Activated T-cell treated with anti-CD3 and anti-CD28 coated beads, Interleukin-2, amount 50 U/mL, for 4 hours (primary cell): ENCODE data around the gene ASTN1. TPM values are rescaled to one million over a fixed set of nuclear protein-coding genes. Genes with fewer than 3 reads are reported as not detected.

Experiments used
- ATAC-seq, 2 donors: fragments of 200-7000 bp; cut with Tn5 transposase; one replicate each; pipeline ENCODE4 v1.10.0; 2021
- DNase-seq: peaks from one replicate; pipeline ENCODE4 v3.0.0-alpha.2; 2020
- H3K27me3 Mint-ChIP-seq: one replicate; pipeline ENCODE4 v1.8.0; 2021; ENCODE audit warnings: low read depth, mixed read lengths
- H3K36me3 Mint-ChIP-seq: one replicate; pipeline ENCODE4 v1.8.0; 2022; ENCODE audit warnings: mixed read lengths; ENCODE audit not compliant: insufficient read depth
- H3K4me1 Mint-ChIP-seq: one replicate; pipeline ENCODE4 v1.8.0; 2021; ENCODE audit warnings: low read depth, mixed read lengths
- H3K4me3 Mint-ChIP-seq: one replicate; pipeline ENCODE4 v1.8.0; 2021; ENCODE audit warnings: mild to moderate bottlenecking, moderate library complexity, mixed read lengths
- H3K9me3 Mint-ChIP-seq: one replicate; pipeline ENCODE4 v1.8.0; 2021; ENCODE audit warnings: mixed read lengths
- total RNA-seq, 3 donors: library from RNA; stranded (reverse); gene quantifications; one replicate each; pipeline ENCODE4 v1.2.1, GENCODE V29; 2021

Gene ASTN1
- total RNA-seq, 3 donors from 2014 or later: not detected

GRCh38 chr1:177014325-177014724, 150.2 kb downstream of the ASTN1 start:
- Mint-ChIP-seq H3K27me3 (no peaks in the 10 kb centered on the region), H3K9me3 (no peaks in the 10 kb centered on the region), H3K4me3 (no peak overlapping the region), H3K36me3 (no peaks in the 10 kb centered on the region), H3K4me1 (no peaks in the 10 kb centered on the region)
- no peak for DNase-seq
- no peak for ATAC-seq

DNA sequence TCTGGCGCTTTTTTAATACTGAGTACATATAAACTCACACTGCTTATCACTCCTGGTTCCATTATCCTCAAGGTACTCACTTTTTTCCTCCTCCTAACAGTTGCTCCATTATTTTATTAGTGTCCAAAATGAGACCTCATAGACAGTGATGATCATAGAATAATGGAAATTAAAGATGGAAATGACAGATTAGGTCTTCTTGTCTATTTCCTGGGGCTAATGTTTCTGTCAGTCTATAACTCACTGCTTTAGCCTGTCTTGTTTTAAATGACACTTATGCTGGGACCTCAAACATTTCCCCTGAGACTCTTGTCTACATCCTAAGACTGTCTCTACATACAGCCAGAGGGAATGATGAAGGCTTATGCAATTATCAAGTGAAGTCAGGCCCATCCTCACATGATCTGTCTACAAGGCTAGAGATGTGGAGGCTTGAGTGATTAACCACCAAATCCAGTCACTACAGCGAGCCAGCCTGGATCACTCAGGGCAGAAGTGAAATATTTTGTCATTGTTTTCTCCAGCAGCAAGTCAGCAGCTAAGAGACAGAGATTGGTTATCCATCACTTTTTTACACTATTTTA, 152.1 kb downstream of the ASTN1 start:
- ATAC-seq (no peak), DNase-seq (no peak)
- Mint-ChIP-seq H3K36me3 (no peaks in the 10 kb centered on the region), H3K9me3 (no peaks in the 10 kb centered on the region), H3K4me1 (no peaks in the 10 kb centered on the region), H3K27me3 (no peaks in the 10 kb centered on the region), H3K4me3 (no peak overlapping the region)

DNA sequence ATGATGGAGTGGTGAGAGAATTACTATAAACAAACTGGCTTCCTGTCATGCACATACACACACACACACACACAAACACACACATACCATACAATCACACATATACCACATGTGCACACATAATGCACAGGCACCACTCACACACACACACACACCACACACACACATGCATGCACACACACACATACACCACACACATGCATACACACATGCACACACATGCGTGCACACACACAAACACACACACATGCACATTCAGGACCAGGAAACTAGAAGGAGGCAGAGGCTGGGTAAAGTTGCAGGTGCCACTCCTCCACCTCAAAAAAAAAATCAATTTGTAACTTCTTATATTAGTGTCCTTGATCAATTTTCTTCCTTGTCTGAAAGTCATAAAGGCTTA, 153.0 kb downstream of the ASTN1 start:
- DNase-seq (no peak), ATAC-seq (no peak)
- Mint-ChIP-seq H3K4me1 (no peaks in the 10 kb centered on the region), H3K4me3 (no peak overlapping the region), H3K36me3 (no peaks in the 10 kb centered on the region), H3K27me3 (no peaks in the 10 kb centered on the region), H3K9me3 (no peaks in the 10 kb centered on the region)

- H3K9me3 Mint-ChIP-seq: no peaks in the 10 kb centered on the region
- DNase-seq: no peak
These were observed 154.2 kb downstream of the ASTN1 start for GRCh38 chr1:177010211-177010825.

GRCh38 chr1:177008653-177009052, 155.9 kb downstream of the ASTN1 start:
- Mint-ChIP-seq H3K36me3 (no peaks in the 10 kb centered on the region), H3K9me3 (no peaks in the 10 kb centered on the region), H3K4me3 (no peak overlapping the region), H3K27me3 (no peaks in the 10 kb centered on the region), H3K4me1 (no peaks in the 10 kb centered on the region)
- ATAC-seq (no peak), DNase-seq (no peak)

More at GRCh38 chr1:177010211-177010825, 154.2 kb downstream of the ASTN1 start:
- H3K36me3 Mint-ChIP-seq: no peaks in the 10 kb centered on the region
- H3K4me1 Mint-ChIP-seq: no peaks in the 10 kb centered on the region
- H3K27me3 Mint-ChIP-seq: no peaks in the 10 kb centered on the region
- no peak overlapping the region for H3K4me3 Mint-ChIP-seq
- no peak for ATAC-seq

DNA sequence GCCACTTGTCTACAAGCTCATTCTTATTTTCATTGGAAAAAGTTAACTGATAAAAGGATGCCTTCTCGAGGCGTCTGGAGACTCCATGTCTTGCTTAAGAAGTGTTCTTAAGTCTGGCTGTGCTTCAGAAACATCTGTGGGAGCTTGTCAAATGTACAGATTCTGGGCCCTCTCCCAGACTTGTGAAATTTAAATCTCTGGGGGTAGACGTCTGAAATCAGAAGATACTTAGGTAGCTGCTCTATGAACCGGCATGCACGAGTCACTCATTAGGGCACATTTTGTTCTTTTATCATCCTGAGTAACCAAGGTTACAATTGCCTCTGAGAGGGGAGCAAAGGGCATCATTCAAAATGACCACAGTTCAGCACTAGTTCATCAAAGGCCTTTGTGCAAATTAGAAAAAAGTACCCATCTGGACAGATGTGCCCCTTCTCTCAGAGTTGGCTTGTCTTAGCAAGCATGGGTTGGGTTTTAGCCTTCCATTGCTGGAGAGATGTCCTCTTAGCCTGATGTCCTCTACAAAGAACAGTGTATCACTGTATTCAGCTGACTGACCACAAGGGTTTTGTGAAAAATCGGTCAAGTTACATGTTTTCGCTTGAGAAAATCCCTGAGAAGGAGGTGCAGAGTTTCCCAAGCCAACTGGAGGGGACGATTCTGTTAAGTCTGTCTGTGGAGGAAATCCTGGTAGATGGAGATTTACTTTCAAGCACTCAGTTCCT, 156.9 kb downstream of the ASTN1 start:
- H3K4me3 Mint-ChIP-seq: no peak overlapping the region
- H3K36me3 Mint-ChIP-seq: no peaks in the 10 kb centered on the region
- no peaks in the 10 kb centered on the region for H3K4me1 Mint-ChIP-seq
- no peak for DNase-seq
- no peaks in the 10 kb centered on the region for H3K9me3 Mint-ChIP-seq
- no peaks in the 10 kb centered on the region for H3K27me3 Mint-ChIP-seq
- no peak for ATAC-seq

GRCh38 chr1:177002891-177003290, 161.6 kb downstream of the ASTN1 start:
- H3K4me3 Mint-ChIP-seq: no peak overlapping the region
- no peaks in the 10 kb centered on the region for H3K9me3 Mint-ChIP-seq
- H3K36me3 Mint-ChIP-seq: no peaks in the 10 kb centered on the region
- DNase-seq: no peak
- no peaks in the 10 kb centered on the region for H3K27me3 Mint-ChIP-seq
- no peak for ATAC-seq
- no peaks in the 10 kb centered on the region for H3K4me1 Mint-ChIP-seq

DNA sequence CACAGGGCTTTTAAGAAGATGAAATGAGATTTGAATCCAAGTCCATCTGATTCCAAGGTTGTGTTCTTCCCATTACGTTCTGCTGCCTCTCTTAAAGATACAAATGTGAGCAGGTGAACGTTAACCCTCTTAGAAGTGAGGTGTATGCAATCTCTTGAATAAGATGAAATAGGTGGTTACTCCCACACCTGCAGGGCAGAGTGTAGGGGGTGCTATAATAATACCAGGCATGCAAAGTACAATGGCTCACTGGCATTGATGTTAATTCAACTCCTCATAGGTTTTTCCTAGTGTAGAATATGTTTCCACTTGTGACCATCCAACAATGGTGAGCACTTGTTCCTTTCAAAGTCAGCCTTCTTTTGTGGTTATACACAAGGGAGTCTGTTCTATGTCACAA, 163.0 kb downstream of the ASTN1 start:
- no peaks in the 10 kb centered on the region for H3K27me3 Mint-ChIP-seq
- ATAC-seq (no peak), DNase-seq (no peak)
- no peaks in the 10 kb centered on the region for H3K4me1 Mint-ChIP-seq
- no peaks in the 10 kb centered on the region for H3K36me3 Mint-ChIP-seq
- H3K9me3 Mint-ChIP-seq: no peaks in the 10 kb centered on the region
- H3K4me3 Mint-ChIP-seq: no peak overlapping the region

DNA sequence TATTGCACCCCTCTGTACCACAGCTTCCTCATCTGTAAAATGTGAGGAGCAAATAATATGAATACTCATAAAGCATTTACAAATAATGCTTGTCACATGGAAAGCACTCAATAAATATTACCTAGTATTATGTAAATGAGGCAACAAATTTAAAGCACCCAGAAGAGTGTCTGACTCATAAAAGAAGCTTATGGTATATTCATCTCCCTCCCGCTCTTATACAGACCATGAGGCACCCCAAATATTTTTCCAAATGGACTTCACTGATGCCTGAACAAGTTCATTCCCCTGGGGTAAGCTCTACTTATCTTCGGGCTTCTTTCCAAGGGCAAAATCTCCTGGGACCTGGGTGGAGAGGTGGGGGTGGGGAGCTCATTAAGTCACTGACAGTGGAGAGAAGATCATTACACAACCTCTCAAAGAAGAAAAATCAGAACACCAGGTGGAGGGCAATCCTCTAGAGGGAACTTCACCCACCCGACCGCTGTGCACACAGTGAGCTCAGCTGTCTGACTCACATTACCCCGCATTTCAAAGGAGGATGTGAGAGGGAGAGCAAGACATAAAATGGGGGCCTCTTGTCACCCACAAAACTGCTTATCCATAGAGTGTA, 166.2 kb downstream of the ASTN1 start:
- no peak for ATAC-seq

GRCh38 chr1:176996456-176997090, 167.9 kb downstream of the ASTN1 start:
- no peak overlapping the region for H3K4me3 Mint-ChIP-seq
- peaks cover 2% of the 10 kb centered on the region for H3K27me3 Mint-ChIP-seq
- no peaks in the 10 kb centered on the region for H3K36me3 Mint-ChIP-seq
- H3K9me3 Mint-ChIP-seq: no peaks in the 10 kb centered on the region
- no peaks in the 10 kb centered on the region for H3K4me1 Mint-ChIP-seq
- ATAC-seq (no peak), DNase-seq (no peak)

More for the DNA sequence above, 166.2 kb downstream of the ASTN1 start:
- peaks cover 2% of the 10 kb centered on the region for H3K27me3 Mint-ChIP-seq
- no peaks in the 10 kb centered on the region for H3K36me3 Mint-ChIP-seq
- DNase-seq: no peak
- H3K4me1 Mint-ChIP-seq: no peaks in the 10 kb centered on the region
- H3K4me3 Mint-ChIP-seq: no peak overlapping the region
- H3K9me3 Mint-ChIP-seq: no peaks in the 10 kb centered on the region

DNA sequence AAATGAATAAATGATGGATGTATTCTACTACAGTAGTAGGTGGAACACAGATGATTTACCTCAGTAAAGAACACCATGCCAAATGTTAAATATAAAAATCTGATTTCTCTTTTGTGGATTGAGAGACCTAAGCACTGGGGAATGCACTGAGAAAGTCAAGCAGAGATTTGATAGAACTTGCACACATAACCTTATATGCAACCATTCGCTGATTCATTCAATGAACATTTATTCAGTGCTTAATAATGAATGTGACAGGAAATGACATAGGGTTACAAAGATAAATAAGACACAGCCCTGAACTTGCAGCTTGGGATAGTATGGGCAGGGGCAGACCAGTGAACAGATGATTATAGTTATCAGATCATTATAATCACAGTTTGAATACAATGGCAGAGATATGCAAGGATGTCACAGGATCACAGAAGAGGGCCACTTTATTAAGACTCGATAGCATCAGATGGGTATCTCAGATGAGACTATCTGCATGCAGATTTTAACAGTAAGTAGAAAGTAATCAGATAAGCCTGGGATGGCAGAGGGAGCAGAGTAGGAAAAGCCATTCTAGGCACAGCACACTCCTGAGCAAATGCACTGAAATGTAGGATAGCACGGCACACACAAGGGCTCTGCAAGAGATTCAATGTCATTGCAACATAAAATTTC, 169.4 kb downstream of the ASTN1 start:
- no peak for ATAC-seq
- Mint-ChIP-seq H3K27me3 (peaks cover 2% of the 10 kb centered on the region), H3K4me3 (no peak overlapping the region), H3K9me3 (no peaks in the 10 kb centered on the region), H3K4me1 (no peaks in the 10 kb centered on the region), H3K36me3 (no peaks in the 10 kb centered on the region)
- DNase-seq: no peak

- Mint-ChIP-seq H3K36me3 (no peaks in the 10 kb centered on the region), H3K4me3 (no peak overlapping the region), H3K4me1 (no peaks in the 10 kb centered on the region), H3K27me3 (peaks cover 2% of the 10 kb centered on the region), H3K9me3 (no peaks in the 10 kb centered on the region)
- no peak for ATAC-seq
- DNase-seq: no peak
These were observed 170.9 kb downstream of the ASTN1 start for GRCh38 chr1:176993587-176993986.

DNA sequence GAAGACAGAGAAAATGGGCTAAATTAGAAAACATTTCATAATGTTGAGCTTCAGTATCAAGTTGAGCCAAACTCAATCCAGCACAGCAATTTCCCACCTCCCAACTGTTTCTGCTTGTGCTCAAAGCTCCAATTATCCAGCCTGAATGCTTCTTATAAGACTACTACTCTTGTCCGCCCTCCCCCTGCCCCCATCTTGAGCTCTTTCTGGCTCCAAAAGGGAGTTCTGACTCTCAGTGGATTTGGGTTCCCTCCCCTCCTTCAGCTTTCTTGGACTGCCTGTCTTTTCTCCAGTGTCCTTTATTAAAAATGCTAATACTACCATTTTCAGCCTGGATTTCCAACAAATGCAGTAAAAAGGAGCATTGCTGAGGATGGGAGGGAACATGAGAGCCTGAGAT, 174.8 kb downstream of the ASTN1 start:
- no peak overlapping the region for H3K4me3 Mint-ChIP-seq
- H3K4me1 Mint-ChIP-seq: no peaks in the 10 kb centered on the region
- ATAC-seq (no peak), DNase-seq (no peak)
- H3K9me3 Mint-ChIP-seq: peaks cover 3% of the 10 kb centered on the region
- peaks cover 2% of the 10 kb centered on the region for H3K27me3 Mint-ChIP-seq
- no peaks in the 10 kb centered on the region for H3K36me3 Mint-ChIP-seq

GRCh38 chr1:176989023-176989422, 175.5 kb downstream of the ASTN1 start:
- DNase-seq: no peak
- Mint-ChIP-seq H3K27me3 (peaks cover 2% of the 10 kb centered on the region), H3K4me3 (no peak overlapping the region), H3K9me3 (peaks cover 3% of the 10 kb centered on the region), H3K36me3 (no peaks in the 10 kb centered on the region), H3K4me1 (no peaks in the 10 kb centered on the region)
- no peak for ATAC-seq
